Stimulated activated CD4-positive, alpha-beta T cell treated with anti-CD3 and anti-CD28 coated beads, Interleukin-2, amount 100 ng/mL, for 4 hours (primary cell): Measurements from ENCODE around the gene ZSWIM6.
"Not testable (repeated sequence)": the region's sequence is repeated elsewhere in the genome, so short reads cannot be mapped to it uniquely, and the experiment has no call there.

ENCODE experiments used
- DNase-seq: peaks from one replicate; pipeline ENCODE4 v3.0.0-alpha.2; 2020; ENCODE audit warnings: low read depth

Gene ZSWIM6

GRCh38 chr5:61363401-61364114 is 31.5 kb downstream of the ZSWIM6 start:
- DNase-seq: no peak

GRCh38 chr5:61366497-61367240 is 34.6 kb downstream of the ZSWIM6 start:
- DNase-seq: no peak

- DNase-seq: no peak
These were observed 38.4 kb downstream of the ZSWIM6 start for GRCh38 chr5:61370506-61370905.

GRCh38 chr5:61371474-61371873 is 39.4 kb downstream of the ZSWIM6 start:
- no peak for DNase-seq

GRCh38 chr5:61379677-61380076 is 47.6 kb downstream of the ZSWIM6 start:
- DNase-seq: no peak

- no peak for DNase-seq
These were observed 49.9 kb downstream of the ZSWIM6 start for GRCh38 chr5:61381968-61382367.

GRCh38 chr5:61385627-61386026 is 53.6 kb downstream of the ZSWIM6 start:
- no peak for DNase-seq

- DNase-seq: no peak
These were observed 54.2 kb downstream of the ZSWIM6 start for GRCh38 chr5:61386045-61386800.

- no peak for DNase-seq
These were observed 57.6 kb downstream of the ZSWIM6 start for GRCh38 chr5:61389609-61390008.

GRCh38 chr5:61394078-61394704 is 62.1 kb downstream of the ZSWIM6 start:
- DNase-seq: no peak

- no peak for DNase-seq
These were observed 62.7 kb downstream of the ZSWIM6 start for GRCh38 chr5:61394793-61395192.

GRCh38 chr5:61397238-61397637 is 65.2 kb downstream of the ZSWIM6 start:
- no peak for DNase-seq

- no peak for DNase-seq
These were observed 65.9 kb downstream of the ZSWIM6 start for GRCh38 chr5:61397937-61398336.

- DNase-seq: no peak
These were observed 66.4 kb downstream of the ZSWIM6 start for GRCh38 chr5:61398440-61398839.

GRCh38 chr5:61399679-61400078 is 67.6 kb downstream of the ZSWIM6 start:
- no peak for DNase-seq

GRCh38 chr5:61401726-61402125 is 69.7 kb downstream of the ZSWIM6 start:
- no peak for DNase-seq

- DNase-seq: no peak
These were observed 70.3 kb downstream of the ZSWIM6 start for GRCh38 chr5:61402244-61402823.

- no peak for DNase-seq
These were observed 71.2 kb downstream of the ZSWIM6 start for GRCh38 chr5:61402970-61403900.

GRCh38 chr5:61405511-61406295 is 73.6 kb downstream of the ZSWIM6 start:
- DNase-seq: no peak

- not testable (repeated sequence) for DNase-seq
These were observed 74.4 kb downstream of the ZSWIM6 start for GRCh38 chr5:61406497-61406896.
